H1 (cell line): ENCODE measurements around the gene RNF123. TPM values are rescaled to one million over a fixed set of nuclear protein-coding genes. Genes with fewer than 3 reads are reported as not detected.

Source experiments
- CTCF ChIA-PET: fragments of 300-600 bp; sonication (Branson Sonifier 250); formaldehyde crosslinking; loops from one replicate; lab custom pipeline; 2021; ENCODE audit not compliant: partially characterized antibody; lab: Charles Lee
- POLR2A ChIA-PET: fragments of 300-600 bp; sonication (Branson Sonifier 250); formaldehyde crosslinking; loops from one replicate; lab custom pipeline; 2021; ENCODE audit warnings: inconsistent platforms; ENCODE audit not compliant: partially characterized antibody; lab: Charles Lee
- DNase-seq, 2 experiments: peaks; one replicate each; pipeline versions ENCODE4 v3.0.0 to v3.0.0-alpha.2; 2010 to 2022; ENCODE audit warnings: low spot score in 2 of 2, low read depth in 1 of 2, mixed read lengths in 1 of 2
- FAIRE-seq: peaks from 2 replicates; lab custom pipeline; 2011; peaks lifted over from hg19 to GRCh38; lab: Jason Lieb, UNC
- H2AFZ ChIP-seq: 2 replicates; pipeline ENCODE4 v1.8.1; 2012; ENCODE audit warnings: low read length, inconsistent platforms
- H2AK5ac ChIP-seq: 2 replicates; pipeline ENCODE4 v1.6.1; 2013; ENCODE audit warnings: low read depth, low read length
- H2BK120ac ChIP-seq: replicated peaks from 2 replicates; pipeline ENCODE3; 2013; ENCODE audit warnings: low read depth, low read length, inconsistent platforms
- H2BK12ac ChIP-seq: 2 replicates; pipeline ENCODE4 v1.6.1; 2013; ENCODE audit warnings: low read depth, low read length
- H2BK15ac ChIP-seq: 2 replicates; pipeline ENCODE4 v1.6.1; 2013; ENCODE audit warnings: low read length
- H2BK20ac ChIP-seq: 2 replicates; pipeline ENCODE4 v1.6.1; 2013; ENCODE audit warnings: low read length
- H2BK5ac ChIP-seq: 2 replicates; pipeline ENCODE4 v1.6.1; 2013; ENCODE audit warnings: low read depth, low read length
- H3K14ac ChIP-seq: 2 replicates; pipeline ENCODE4 v1.6.1; 2013; ENCODE audit warnings: inconsistent platforms; ENCODE audit not compliant: insufficient read length
- H3K18ac ChIP-seq: 2 replicates; pipeline ENCODE4 v1.6.1; 2013; ENCODE audit warnings: low read length; ENCODE audit errors: extremely low read depth
- H3K23ac ChIP-seq: 2 replicates; pipeline ENCODE4 v1.6.1; 2013; ENCODE audit warnings: inconsistent platforms; ENCODE audit not compliant: insufficient read length
- H3K23me2 ChIP-seq: 2 replicates; pipeline ENCODE4 v1.6.1; 2013; ENCODE audit warnings: low read depth, low read length
- H3K27ac ChIP-seq: 2 replicates; pipeline ENCODE4 v1.6.1; 2011; ENCODE audit warnings: low read depth, low read length, inconsistent platforms
- H3K27me3 ChIP-seq, 4 experiments: replicated peaks in 1 of 4; 1 replicate in 1 of 4; 2 replicates in 3 of 4; pipeline versions ENCODE4 v1.6.1 to v1.8.1; 2011 to 2013; ENCODE audit warnings: low read length in 3 of 4, mild to moderate bottlenecking in 3 of 4, inconsistent platforms in 2 of 4, mixed read lengths in 2 of 4, moderate library complexity in 1 of 4; ENCODE audit not compliant: control insufficient read depth in 3 of 4, insufficient read depth in 3 of 4; ENCODE audit errors: extremely low read depth in 1 of 4
- H3K36me3 ChIP-seq, 4 experiments: 2 replicates each; pipeline versions ENCODE4 v1.6.1 to v1.8.1; 2011 to 2013; ENCODE audit warnings: mild to moderate bottlenecking in 4 of 4, low read length in 3 of 4, moderate library complexity in 2 of 4, control low read depth in 1 of 4, inconsistent platforms in 1 of 4; ENCODE audit not compliant: insufficient read depth in 4 of 4, control insufficient read depth in 2 of 4
- H3K4ac ChIP-seq: replicated peaks from 2 replicates; pipeline ENCODE3; 2013; ENCODE audit warnings: low read length, low read depth, mixed read lengths, inconsistent platforms; ENCODE audit not compliant: insufficient read length
- H3K4me1 ChIP-seq, 4 experiments: replicated peaks in 1 of 4; 1 replicate in 1 of 4; 2 replicates in 3 of 4; pipeline versions ENCODE4 v1.6.1 to v1.8.1; 2011 to 2013; ENCODE audit warnings: low read length in 3 of 4, inconsistent platforms in 2 of 4, mixed read lengths in 1 of 4; ENCODE audit not compliant: insufficient read depth in 4 of 4, control insufficient read depth in 3 of 4
- H3K4me2 ChIP-seq, 2 experiments: 2 replicates each; pipeline versions ENCODE4 v1.6.1 to v1.8.1; 2011 to 2013; ENCODE audit warnings: low read depth in 2 of 2, low read length in 2 of 2, control low read depth in 1 of 2, inconsistent platforms in 1 of 2, mild to moderate bottlenecking in 1 of 2; ENCODE audit not compliant: insufficient read depth in 1 of 2
- H3K4me3 ChIP-seq, 4 experiments: fragments of 200-600, 300-600 bp in 1 of 4; sonication (generic), shearing (Covaris generic), sonication (Bioruptor Twin) in 1 of 4; 2 replicates each; pipeline versions ENCODE4 v1.5.1 to v1.8.1; 2011 to 2016; ENCODE audit warnings: low read length in 4 of 4, low read depth in 3 of 4, control low read depth in 2 of 4, inconsistent platforms in 2 of 4, mild to moderate bottlenecking in 2 of 4, mixed read lengths in 1 of 4, moderate library complexity in 1 of 4; ENCODE audit not compliant: insufficient read depth in 2 of 4; ENCODE audit errors: extremely low read depth in 1 of 4
- H3K56ac ChIP-seq: replicated peaks from 2 replicates; pipeline ENCODE3; 2013; ENCODE audit warnings: low read depth, mild to moderate bottlenecking, mixed read lengths, low read length, inconsistent platforms; ENCODE audit not compliant: insufficient read length
- H3K79me1 ChIP-seq: 2 replicates; pipeline ENCODE4 v1.6.1; 2013; ENCODE audit warnings: low read depth, low read length, control low read depth
- H3K79me2 ChIP-seq, 2 experiments: 2 replicates each; pipeline versions ENCODE4 v1.6.1 to v1.8.1; 2012 to 2013; ENCODE audit warnings: low read length in 2 of 2, mild to moderate bottlenecking in 2 of 2, inconsistent platforms in 1 of 2; ENCODE audit not compliant: insufficient read depth in 2 of 2, control insufficient read depth in 1 of 2
- H3K9ac ChIP-seq, 4 experiments: replicated peaks in 1 of 4; 1 replicate in 1 of 4; 2 replicates in 3 of 4; pipeline versions ENCODE4 v1.6.1 to v1.8.1; 2011 to 2013; ENCODE audit warnings: low read depth in 3 of 4, low read length in 3 of 4, control low read depth in 2 of 4, mild to moderate bottlenecking in 2 of 4, moderate library complexity in 2 of 4, inconsistent platforms in 1 of 4; ENCODE audit errors: extremely low read depth in 1 of 4
- H3K9me3 ChIP-seq, 2 experiments: 2 replicates each; pipeline versions ENCODE4 v1.6.1 to v1.8.1; 2012 to 2013; ENCODE audit warnings: mild to moderate bottlenecking in 2 of 2, moderate library complexity in 2 of 2, control low read depth in 1 of 2, inconsistent platforms in 1 of 2, low read depth in 1 of 2, low read length in 1 of 2, mixed read lengths in 1 of 2; ENCODE audit not compliant: insufficient read depth in 2 of 2
- H4K20me1 ChIP-seq, 2 experiments: replicated peaks in 1 of 2; 2 replicates each; pipeline versions ENCODE3 to v1.8.1; 2011 to 2013; ENCODE audit warnings: inconsistent platforms in 2 of 2, low read length in 2 of 2, mild to moderate bottlenecking in 1 of 2; ENCODE audit not compliant: insufficient read depth in 2 of 2, control insufficient read depth in 1 of 2
- H4K5ac ChIP-seq: 2 replicates; pipeline ENCODE4 v1.6.1; 2013; ENCODE audit warnings: low read length, low read depth, mixed read lengths, inconsistent platforms; ENCODE audit not compliant: insufficient read length
- H4K8ac ChIP-seq: 2 replicates; pipeline ENCODE4 v1.8.0; 2013; ENCODE audit warnings: mild to moderate bottlenecking, moderate library complexity, low read length, inconsistent platforms; ENCODE audit not compliant: insufficient read depth; ENCODE audit errors: extremely low read depth
- H4K91ac ChIP-seq: replicated peaks from 2 replicates; pipeline ENCODE3; 2013; ENCODE audit warnings: low read length, mixed read lengths, inconsistent platforms; ENCODE audit not compliant: insufficient read length
- CEBPB ChIP-seq: IDR thresholded peaks from 2 replicates; pipeline ENCODE4 v1.6.1; 2012; ENCODE audit warnings: low read depth, low read length
- CHD1 ChIP-seq: IDR thresholded peaks from 2 replicates; pipeline ENCODE4 v1.6.1; 2012; ENCODE audit warnings: low read depth, low read length, improper control_type of control experiment
- EZH2 ChIP-seq: fragments of 200-600 bp; sonication (generic); IDR thresholded peaks from 2 replicates; pipeline ENCODE4 v1.7.1; 2012; ENCODE audit warnings: low read depth, mild to moderate bottlenecking, moderate library complexity, low read length, inconsistent platforms; ENCODE audit not compliant: severe bottlenecking
- KDM1A ChIP-seq: fragments of 200-600, 300-600 bp; sonication (generic); IDR thresholded peaks from 2 replicates; pipeline ENCODE4 v1.7.1; 2016; ENCODE audit warnings: mild to moderate bottlenecking, low read length, borderline replicate concordance
- POLR2AphosphoS5 ChIP-seq: IDR thresholded peaks from 2 replicates; pipeline ENCODE4 v1.6.1; 2011; ENCODE audit warnings: low read depth, low read length
- SP1 ChIP-seq: IDR thresholded peaks from 2 replicates; pipeline ENCODE4 v1.6.1; 2011; ENCODE audit warnings: low read depth, low read length
- WGBS, 2 experiments: shearing (Covaris generic) in 1 of 2; methylation state at CpG; one replicate each; pipeline versions ENCODE4 v1.1.6 to v1.1.7; 2013 to 2015; ENCODE audit warnings: low lambda C conversion rate in 2 of 2, mixed read lengths in 2 of 2, inconsistent platforms in 1 of 2, low coverage in 1 of 2, missing lambda C conversion rate in 1 of 2; ENCODE audit not compliant: insufficient replicate concordance in 2 of 2, insufficient coverage in 1 of 2, insufficient read length in 1 of 2; ENCODE audit errors: extremely low coverage in 1 of 2, missing lambda C conversion rate in 1 of 2; 5-methylcytosine and 5-hydroxymethylcytosine counted together
- polyA plus RNA-seq, 7 experiments: library from polyadenylated mRNA; depleted of rRNA in 3 of 7; stranded (reverse) in 5 of 7; unstranded in 2 of 7; fragments of >200 nt in 5 of 7; fragments of 200-250 nt in 2 of 7; gene quantifications; 1 replicate in 5 of 7; 2 replicates in 1 of 7; 4 replicates in 1 of 7; pipeline versions ENCODE4 v1.2.1 to v1.2.3, GENCODE V29; 2011 to 2013; ENCODE audit warnings: missing spikeins in 2 of 7, mixed read lengths in 2 of 7
- total RNA-seq: library from RNA; stranded (reverse); fragmentation: NEBNext Ultra II Directional; extraction: Animal tissue kit (Norgen Biotek cat#: 25700); gene quantifications from 2 replicates; pipeline ENCODE4 v1.2.1, GENCODE V29; 2021

The RNF123 gene
- total and polyA plus RNA-seq, 2 of the 8 experiments (the other 6 are each of a cell fraction or from before 2014, with no cell fraction given): 30.5 to 57.7 TPM

DNA sequence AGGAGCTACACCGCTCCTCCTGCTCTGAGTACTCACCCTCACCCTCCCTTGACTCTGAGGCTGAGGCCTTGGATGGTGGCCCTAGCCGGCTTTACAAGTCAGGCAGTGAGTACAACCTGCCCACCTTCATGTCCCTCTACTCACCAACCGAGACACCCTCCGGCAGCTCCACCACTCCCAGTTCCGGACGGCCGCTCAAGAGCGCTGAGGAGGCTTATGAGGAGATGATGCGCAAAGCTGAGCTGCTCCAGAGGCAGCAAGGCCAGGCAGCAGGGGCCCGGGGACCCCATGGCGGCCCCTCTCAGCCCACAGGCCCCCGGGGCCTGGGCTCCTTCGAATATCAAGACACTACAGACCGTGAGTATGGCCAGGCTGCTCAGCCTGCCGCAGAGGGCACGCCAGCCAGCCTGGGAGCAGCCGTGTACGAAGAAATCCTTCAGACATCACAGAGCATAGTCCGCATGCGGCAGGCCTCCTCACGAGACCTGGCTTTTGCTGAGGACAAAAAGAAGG is 36.4 kb upstream of the RNF123 start:
- Histone ChIP-seq H2AFZ (no peak overlapping the region), H4K5ac (no peak overlapping the region), H3K4me3 (no peak overlapping the region), H3K4me1 (no peaks in the 10 kb centered on the region; a peak in 1 of 7 replicates), H3K14ac (no peak overlapping the region), H3K27me3 (no peaks in the 10 kb centered on the region), H2BK12ac (no peak overlapping the region), H3K4ac (no peak overlapping the region), H2AK5ac (no peak overlapping the region), H4K8ac (no peak overlapping the region; the same call in 1 of the 2 replicates), H3K27ac (no peak overlapping the region), H3K56ac (no peak overlapping the region), H2BK15ac (no peak overlapping the region), H3K23ac (no peak overlapping the region), H3K9ac (no peak overlapping the region), H2BK120ac (no peak overlapping the region), H3K18ac (no peak overlapping the region), H3K36me3 (no peaks in the 10 kb centered on the region), H2BK5ac (no peak overlapping the region), H4K91ac (no peak overlapping the region), H2BK20ac (no peak overlapping the region), H3K4me2 (no peak overlapping the region), H3K79me1 (no peaks in the 10 kb centered on the region), H4K20me1 (no peaks in the 10 kb centered on the region), H3K79me2 (no peaks in the 10 kb centered on the region), H3K9me3 (no peaks in the 10 kb centered on the region), H3K23me2 (no peaks in the 10 kb centered on the region)
- ChIA-PET POLR2A (interaction anchor here (0.8 to 1.6 kb wide), 2 partner anchors 16 to 50 kb away, joined by 3 read pairs; no protein-coding TSS in a partner anchor), CTCF (interaction anchor here (0.8 to 7.9 kb wide), 10 partner anchors 9 to 113 kb away, joined by 3 to 39 read pairs (median 4); no protein-coding TSS in a partner anchor)
- 95% methylated on average over 21 of the region's 21 CpGs; no CpG with 5 or more reads in 1 of the 2 experiments for WGBS, 2 experiments
- no peak for DNase-seq
- no peak for FAIRE-seq
- no peak for TF ChIP-seq POLR2AphosphoS5
- TF ChIP-seq CHD1: no peak
- TF ChIP-seq CEBPB: no peak
- TF ChIP-seq KDM1A: no peak
- TF ChIP-seq SP1: no peak
- TF ChIP-seq EZH2: no peak
